OCI-LY7 (cell line): ENCODE data around the gene ZCCHC10. TPM values are rescaled to one million over a fixed set of nuclear protein-coding genes. Genes with fewer than 3 reads are reported as not detected.

Experiments
- BruUV-seq: library from RNA; stranded (reverse); fragments of 400-500 nt; replicated peaks from 2 replicates; lab custom pipeline; 2021; lab: Mats Ljungman, UMichigan
- CTCF ChIA-PET: fragments of 300-600 bp; sonication (Branson Sonifier 250); formaldehyde crosslinking; loops from one replicate; lab custom pipeline; 2022; ENCODE audit warnings: antibody characterized with exemption; ENCODE audit not compliant: unreplicated experiment; lab: Charles Lee
- POLR2A ChIA-PET: fragments of 300-600 bp; sonication (Branson Sonifier 250); formaldehyde crosslinking; loops from one replicate; lab custom pipeline; 2022; ENCODE audit warnings: antibody characterized with exemption; lab: Charles Lee
- DNase-seq: peaks from one replicate; pipeline ENCODE4 v3.0.0-alpha.2; 2015; ENCODE audit warnings: low spot score
- H2AFZ ChIP-seq: fragments of 200-600 bp; sonication (generic), shearing (Covaris generic); 2 replicates; pipeline ENCODE4 v1.6.1; 2014; ENCODE audit warnings: mild to moderate bottlenecking, antibody characterized with exemption, low read length, moderate library complexity
- H3K27ac ChIP-seq: fragments of 200-600 bp; sonication (generic); 2 replicates; pipeline ENCODE4 v1.5.1; 2014; ENCODE audit warnings: mixed run types, low read depth, mild to moderate bottlenecking, moderate library complexity, low read length, inconsistent platforms; ENCODE audit not compliant: poor library complexity, severe bottlenecking
- H3K36me3 ChIP-seq: fragments of 200-600 bp; sonication (generic); 2 replicates; pipeline ENCODE4 v1.6.1; 2014; ENCODE audit warnings: mild to moderate bottlenecking, antibody characterized with exemption, low read length, moderate library complexity, mixed read lengths; ENCODE audit not compliant: insufficient read depth
- H3K4me1 ChIP-seq: fragments of 200-600 bp; sonication (generic); 2 replicates; pipeline ENCODE4 v1.5.1; 2014; ENCODE audit warnings: mild to moderate bottlenecking, low read length; ENCODE audit not compliant: insufficient read depth, poor library complexity, severe bottlenecking
- H3K4me2 ChIP-seq: fragments of 200-600 bp; sonication (generic); 2 replicates; pipeline ENCODE4 v1.6.1; 2014; ENCODE audit warnings: mild to moderate bottlenecking, low read length
- H3K4me3 ChIP-seq: fragments of 200-600 bp; sonication (generic); 2 replicates; pipeline ENCODE4 v1.5.1; 2014; ENCODE audit warnings: mild to moderate bottlenecking, low read depth, low read length; ENCODE audit not compliant: poor library complexity, severe bottlenecking
- H3K79me2 ChIP-seq: fragments of 200-600 bp; sonication (generic); 2 replicates; pipeline ENCODE4 v1.6.1; 2016; ENCODE audit warnings: low read depth, mild to moderate bottlenecking, low read length, moderate library complexity, mixed read lengths; ENCODE audit not compliant: insufficient read depth
- H3K9me2 ChIP-seq: fragments of 200-600 bp; sonication (generic); 2 replicates; pipeline ENCODE4 v1.6.1; 2016; ENCODE audit warnings: mild to moderate bottlenecking, low read length, mixed read lengths; ENCODE audit not compliant: insufficient read depth
- H3K9me3 ChIP-seq: fragments of 200-600 bp; sonication (generic); 2 replicates; pipeline ENCODE4 v1.6.1; 2014; ENCODE audit warnings: mild to moderate bottlenecking, mixed run types, low read length, mixed read lengths
- H4K20me1 ChIP-seq: fragments of 200-600 bp; sonication (generic); 2 replicates; pipeline ENCODE4 v1.6.1; 2014; ENCODE audit warnings: mild to moderate bottlenecking, antibody characterized with exemption, low read length, moderate library complexity, mixed read lengths; ENCODE audit not compliant: insufficient read depth
- EZH2phosphoT487 ChIP-seq: fragments of 200-600 bp; sonication (generic); IDR thresholded peaks from 2 replicates; pipeline ENCODE4 v1.6.1; 2018; ENCODE audit warnings: low read depth, borderline replicate concordance, mild to moderate bottlenecking, mixed run types, antibody characterized with exemption, low read length, moderate library complexity, mixed read lengths
- intact Hi-C: fragments of 100-400 bp; cut with micrococcal nuclease; formaldehyde crosslinking; loops from one replicate; pipeline ENCODE4 v1.10.0; 2022; ENCODE audit not compliant: unreplicated experiment
- total RNA-seq, 2 experiments: library from RNA; depleted of rRNA in 1 of 2; stranded (reverse); fragments of >200 nt in 1 of 2; shearing (Covaris generic) in 1 of 2; gene quantifications; 2 replicates each; pipeline ENCODE4 v1.2.3, GENCODE V29; 2014 to 2022
- TF ChIP-seq, protein P1 (sequence below): fragments of 200-600 bp; sonication (generic); conservative IDR thresholded peaks from 2 replicates; pipeline ENCODE4 v1.5.1; 2014; ENCODE audit warnings: mild to moderate bottlenecking, antibody characterized with exemption, low read length, moderate library complexity, mixed read lengths

ZCCHC10 gene
- total RNA-seq, 2 experiments from 2014 or later = 27.2 to 45.4 TPM

- H4K20me1 ChIP-seq = no peaks in the 10 kb centered on the region
- POLR2A ChIA-PET = interaction anchor here (0.7 to 1.1 kb wide), 2 partner anchors 11 to 44 kb away, joined by 3 read pairs; no protein-coding TSS in a partner anchor
These were observed 19.7 kb downstream of the ZCCHC10 start for GRCh38 chr5:133006653-133007052.

DNA sequence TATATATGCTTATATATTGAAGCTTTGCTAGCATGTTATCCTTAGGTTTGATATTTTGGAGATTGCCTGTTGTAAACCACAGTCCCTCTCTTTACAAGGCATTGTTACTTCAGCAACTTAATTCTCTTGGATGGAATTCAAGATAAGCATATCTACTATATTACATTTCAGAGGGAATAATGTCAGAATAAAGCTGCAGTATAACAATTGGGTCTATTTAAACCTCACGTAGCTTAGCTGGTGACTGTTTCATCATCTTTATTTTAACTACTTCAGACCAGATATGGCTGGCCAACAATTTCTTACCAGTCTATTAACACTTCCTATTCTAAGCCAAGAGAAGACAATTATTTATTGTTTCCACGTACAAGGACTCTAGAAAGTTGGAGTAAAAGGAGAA lies 27.1 kb downstream of the ZCCHC10 start:
- H3K9me3 ChIP-seq = no peaks in the 10 kb centered on the region
- BruUV-seq = no TSS peak
- no peak overlapping the region for H3K4me3 ChIP-seq
- H4K20me1 ChIP-seq = no peaks in the 10 kb centered on the region
- H3K4me1 ChIP-seq = no peaks in the 10 kb centered on the region
- POLR2A ChIA-PET = interaction anchor here (0.5 to 1.2 kb wide), 6 partner anchors 17 to 124 kb away, joined by 3 to 9 read pairs (median 4); no protein-coding TSS in a partner anchor
- peaks cover 69% of the 10 kb centered on the region for H3K36me3 ChIP-seq
- CTCF ChIA-PET = interaction anchor here (1.0 kb wide), 1 partner anchor 9 kb away, joined by 4 read pairs; no protein-coding TSS in a partner anchor
- no peak overlapping the region for H2AFZ ChIP-seq
- intact Hi-C loops = no loop called here
- no peak overlapping the region for H3K27ac ChIP-seq
- H3K9me2 ChIP-seq = no peaks in the 10 kb centered on the region
- TF ChIP-seq EZH2phosphoT487 = no peak
- TF ChIP-seq, protein P1, sequence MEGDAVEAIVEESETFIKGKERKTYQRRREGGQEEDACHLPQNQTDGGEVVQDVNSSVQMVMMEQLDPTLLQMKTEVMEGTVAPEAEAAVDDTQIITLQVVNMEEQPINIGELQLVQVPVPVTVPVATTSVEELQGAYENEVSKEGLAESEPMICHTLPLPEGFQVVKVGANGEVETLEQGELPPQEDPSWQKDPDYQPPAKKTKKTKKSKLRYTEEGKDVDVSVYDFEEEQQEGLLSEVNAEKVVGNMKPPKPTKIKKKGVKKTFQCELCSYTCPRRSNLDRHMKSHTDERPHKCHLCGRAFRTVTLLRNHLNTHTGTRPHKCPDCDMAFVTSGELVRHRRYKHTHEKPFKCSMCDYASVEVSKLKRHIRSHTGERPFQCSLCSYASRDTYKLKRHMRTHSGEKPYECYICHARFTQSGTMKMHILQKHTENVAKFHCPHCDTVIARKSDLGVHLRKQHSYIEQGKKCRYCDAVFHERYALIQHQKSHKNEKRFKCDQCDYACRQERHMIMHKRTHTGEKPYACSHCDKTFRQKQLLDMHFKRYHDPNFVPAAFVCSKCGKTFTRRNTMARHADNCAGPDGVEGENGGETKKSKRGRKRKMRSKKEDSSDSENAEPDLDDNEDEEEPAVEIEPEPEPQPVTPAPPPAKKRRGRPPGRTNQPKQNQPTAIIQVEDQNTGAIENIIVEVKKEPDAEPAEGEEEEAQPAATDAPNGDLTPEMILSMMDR = no peak
- no peaks in the 10 kb centered on the region for H3K79me2 ChIP-seq
- no peak overlapping the region for H3K4me2 ChIP-seq
- no peak for DNase-seq

More at GRCh38 chr5:133006653-133007052, 19.7 kb downstream of the ZCCHC10 start:
- no peak overlapping the region for H3K4me3 ChIP-seq
- no peaks in the 10 kb centered on the region for H3K9me3 ChIP-seq
- no peak for DNase-seq
- no peak for TF ChIP-seq EZH2phosphoT487
- TF ChIP-seq, protein P1 = no peak
- peaks cover 13% of the 10 kb centered on the region; the same call in 1 of the 2 replicates for H3K79me2 ChIP-seq
- intact Hi-C loops = no loop called here
- no peaks in the 10 kb centered on the region for H3K4me1 ChIP-seq
- H3K27ac ChIP-seq = no peak overlapping the region
- H2AFZ ChIP-seq = no peak overlapping the region
- H3K36me3 ChIP-seq = peaks cover 81% of the 10 kb centered on the region
- no peak overlapping the region for H3K4me2 ChIP-seq
- no peaks in the 10 kb centered on the region for H3K9me2 ChIP-seq
- no TSS peak for BruUV-seq
- CTCF ChIA-PET = no interaction called here

DNA sequence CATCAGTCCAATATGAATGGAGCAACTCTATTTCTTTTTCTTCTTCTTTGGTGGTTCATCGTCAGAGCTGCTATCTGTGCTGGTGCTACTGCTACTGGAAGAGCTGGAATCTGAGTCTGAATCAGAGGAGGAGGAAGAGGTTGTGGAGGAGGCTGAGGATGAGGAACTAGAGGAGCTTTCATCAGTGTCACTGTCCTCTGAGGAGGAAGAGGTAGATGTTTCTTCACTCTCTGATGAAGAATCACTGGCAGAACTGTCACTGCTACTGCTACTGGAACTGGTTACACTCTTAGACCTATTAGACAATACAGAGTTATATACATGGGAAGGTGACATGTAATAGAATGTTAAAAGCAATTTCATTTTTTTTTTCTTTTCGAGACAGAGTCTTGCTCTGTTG lies 27.8 kb downstream of the ZCCHC10 start:
- Histone ChIP-seq H3K9me2 (no peaks in the 10 kb centered on the region), H3K4me3 (no peak overlapping the region), H3K36me3 (peaks cover 62% of the 10 kb centered on the region), H3K9me3 (no peaks in the 10 kb centered on the region), H3K4me2 (no peak overlapping the region), H3K27ac (no peak overlapping the region), H3K79me2 (no peaks in the 10 kb centered on the region), H2AFZ (no peak overlapping the region), H3K4me1 (no peaks in the 10 kb centered on the region), H4K20me1 (no peaks in the 10 kb centered on the region)
- intact Hi-C loops = no loop called here
- DNase-seq = no peak
- TF ChIP-seq, protein P1 = no peak
- no peak for TF ChIP-seq EZH2phosphoT487
- no TSS peak for BruUV-seq
- POLR2A ChIA-PET = interaction anchor here (0.5 to 0.6 kb wide), 2 partner anchors 36 to 124 kb away, joined by 4 to 9 read pairs; no protein-coding TSS in a partner anchor
- CTCF ChIA-PET = no interaction called here
